ENCODE results near the gene MOB3B. TPM values are rescaled to one million over a fixed set of nuclear protein-coding genes. Genes with fewer than 3 reads are reported as not detected.
"Not testable (repeated sequence)": the region's sequence is repeated elsewhere in the genome, so short reads cannot be mapped to it uniquely, and the experiment has no call there.

MOB3B gene
- total RNA-seq, 1 donor from 2014 or later = 0.07 TPM

GRCh38 chr9:27518809-27519208, 10.8 kb downstream of the MOB3B start:
- DNase-seq (ENCODE audit: low read depth, low spot score) = no peak

GRCh38 chr9:27518006-27518405, 11.6 kb downstream of the MOB3B start:
- no peak for DNase-seq (ENCODE audit: low read depth, low spot score)

GRCh38 chr9:27514551-27514950, 15.1 kb downstream of the MOB3B start:
- no peak for DNase-seq (ENCODE audit: low read depth, low spot score)

GRCh38 chr9:27511771-27512170, 17.8 kb downstream of the MOB3B start:
- no peak for DNase-seq (ENCODE audit: low read depth, low spot score)

- no peak for DNase-seq (ENCODE audit: low read depth, low spot score)
Observed at GRCh38 chr9:27510780-27511179, 18.8 kb downstream of the MOB3B start.

GRCh38 chr9:27506981-27507380, 22.6 kb downstream of the MOB3B start:
- DNase-seq (ENCODE audit: low read depth, low spot score) = no peak

GRCh38 chr9:27505744-27506161, 23.9 kb downstream of the MOB3B start:
- no peak for DNase-seq (ENCODE audit: low read depth, low spot score)

- no peak for DNase-seq (ENCODE audit: low read depth, low spot score)
Observed at GRCh38 chr9:27504259-27504658, 25.4 kb downstream of the MOB3B start.

- DNase-seq (ENCODE audit: low read depth, low spot score) = no peak
Observed at GRCh38 chr9:27503623-27504022, 26.0 kb downstream of the MOB3B start.

GRCh38 chr9:27500902-27501301, 28.7 kb downstream of the MOB3B start:
- not testable (repeated sequence) for DNase-seq (ENCODE audit: low read depth, low spot score)

- DNase-seq (ENCODE audit: low read depth, low spot score) = peak; percentile 10
Observed at GRCh38 chr9:27499451-27499850, 30.2 kb downstream of the MOB3B start.

GRCh38 chr9:27497883-27498417, 31.7 kb downstream of the MOB3B start:
- DNase-seq (ENCODE audit: low read depth, low spot score) = no peak

GRCh38 chr9:27496135-27496504, 33.5 kb downstream of the MOB3B start:
- DNase-seq (ENCODE audit: low read depth, low spot score) = no peak

GRCh38 chr9:27495480-27496134, 34.0 kb downstream of the MOB3B start:
- no peak for DNase-seq (ENCODE audit: low read depth, low spot score)

- DNase-seq (ENCODE audit: low read depth, low spot score) = no peak
Observed at GRCh38 chr9:27491154-27491553, 38.5 kb downstream of the MOB3B start.

- DNase-seq (ENCODE audit: low read depth, low spot score) = no peak
Observed at GRCh38 chr9:27489087-27489876, 40.3 kb downstream of the MOB3B start.

- DNase-seq (ENCODE audit: low read depth, low spot score) = no peak
Observed at GRCh38 chr9:27487927-27488326, 41.7 kb downstream of the MOB3B start.

GRCh38 chr9:27487128-27487640, 42.4 kb downstream of the MOB3B start:
- DNase-seq (ENCODE audit: low read depth, low spot score) = no peak

GRCh38 chr9:27485158-27485557, 44.5 kb downstream of the MOB3B start:
- no peak for DNase-seq (ENCODE audit: low read depth, low spot score)

GRCh38 chr9:27483576-27483975, 46.0 kb downstream of the MOB3B start:
- no peak for DNase-seq (ENCODE audit: low read depth, low spot score)

- no peak for DNase-seq (ENCODE audit: low read depth, low spot score)
Observed at GRCh38 chr9:27482709-27483108, 46.9 kb downstream of the MOB3B start.

GRCh38 chr9:27478322-27478721, 51.3 kb downstream of the MOB3B start:
- no peak for DNase-seq (ENCODE audit: low read depth, low spot score)
